Esophagus muscularis mucosa (tissue), 4 donors: ENCODE measurements around the gene SLC32A1.

Source experiments
- EP300 ChIP-seq: sonication (generic); formaldehyde crosslinking; IDR thresholded peaks from one replicate; pipeline ENCODE4 v1.6.1; 2017; ENCODE audit warnings: antibody characterized with exemption
- POLR2A ChIP-seq: fragments of 450-650 bp; IDR thresholded peaks from one replicate; pipeline ENCODE4 v1.6.1; 2017; ENCODE audit warnings: antibody characterized with exemption, moderate library complexity, mild to moderate bottlenecking, low read depth
- POLR2AphosphoS5 ChIP-seq, 2 donors: sonication (generic); formaldehyde crosslinking; IDR thresholded peaks; one replicate each; pipeline ENCODE4 v1.6.1; 2017; ENCODE audit warnings: antibody characterized with exemption in 2 of 2
- TF ChIP-seq, protein P1 (sequence below), 3 experiments: fragments of 200-600 bp in 2 of 3; fragments of 450-650 bp in 1 of 3; sonication (generic) in 2 of 3; IDR thresholded peaks; one replicate each; pipeline ENCODE4 v1.5.1; 2017 to 2019; ENCODE audit warnings: antibody characterized with exemption in 3 of 3, mild to moderate bottlenecking in 2 of 3, moderate library complexity in 1 of 3

DNA sequence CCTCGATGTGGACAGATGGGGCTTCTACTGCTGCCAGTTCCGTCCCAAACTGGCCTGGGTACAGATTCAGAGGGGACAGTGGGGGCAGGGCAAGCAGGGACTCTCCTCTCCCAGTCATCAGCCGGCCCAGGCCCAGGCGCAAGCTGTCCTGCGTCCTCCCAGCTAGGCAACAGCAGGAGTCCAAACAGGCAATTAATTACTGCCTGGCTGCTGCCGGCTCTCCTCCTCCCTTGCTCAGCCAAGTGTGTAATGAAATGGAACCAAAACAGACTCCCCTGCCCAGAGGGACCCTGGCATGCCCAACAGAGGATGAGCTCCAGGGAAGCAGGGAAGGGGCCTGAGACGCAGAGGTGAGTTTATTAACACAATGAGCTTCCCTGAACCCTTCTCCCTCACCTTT is 17.8 kb upstream of the SLC32A1 start:
- TF ChIP-seq, protein P1, sequence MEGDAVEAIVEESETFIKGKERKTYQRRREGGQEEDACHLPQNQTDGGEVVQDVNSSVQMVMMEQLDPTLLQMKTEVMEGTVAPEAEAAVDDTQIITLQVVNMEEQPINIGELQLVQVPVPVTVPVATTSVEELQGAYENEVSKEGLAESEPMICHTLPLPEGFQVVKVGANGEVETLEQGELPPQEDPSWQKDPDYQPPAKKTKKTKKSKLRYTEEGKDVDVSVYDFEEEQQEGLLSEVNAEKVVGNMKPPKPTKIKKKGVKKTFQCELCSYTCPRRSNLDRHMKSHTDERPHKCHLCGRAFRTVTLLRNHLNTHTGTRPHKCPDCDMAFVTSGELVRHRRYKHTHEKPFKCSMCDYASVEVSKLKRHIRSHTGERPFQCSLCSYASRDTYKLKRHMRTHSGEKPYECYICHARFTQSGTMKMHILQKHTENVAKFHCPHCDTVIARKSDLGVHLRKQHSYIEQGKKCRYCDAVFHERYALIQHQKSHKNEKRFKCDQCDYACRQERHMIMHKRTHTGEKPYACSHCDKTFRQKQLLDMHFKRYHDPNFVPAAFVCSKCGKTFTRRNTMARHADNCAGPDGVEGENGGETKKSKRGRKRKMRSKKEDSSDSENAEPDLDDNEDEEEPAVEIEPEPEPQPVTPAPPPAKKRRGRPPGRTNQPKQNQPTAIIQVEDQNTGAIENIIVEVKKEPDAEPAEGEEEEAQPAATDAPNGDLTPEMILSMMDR (IDR thresholded peaks at IDR 0.05) = no peak
- TF ChIP-seq POLR2AphosphoS5 (IDR thresholded peaks at IDR 0.05) (no peak), POLR2A (no peak), EP300 (no peak)
